Brain microvascular endothelial cell (primary cell): ENCODE data around the gene RSBN1L.

Source experiments
- DNase-seq: peaks from one replicate; pipeline ENCODE4 v3.0.0-alpha.2; 2020
- H3K27ac ChIP-seq: fragments of 250-450 bp; sonication (Bioruptor Pico); 2 replicates; pipeline ENCODE4 v1.5.1; 2020; ENCODE audit warnings: mild to moderate bottlenecking, moderate library complexity
- H3K27me3 ChIP-seq: fragments of 250-450 bp; sonication (Bioruptor Pico); replicated peaks from 2 replicates; pipeline ENCODE4 v1.5.1; 2020; ENCODE audit warnings: mild to moderate bottlenecking
- H3K36me3 ChIP-seq: fragments of 250-450 bp; sonication (Bioruptor Pico); replicated peaks from 2 replicates; pipeline ENCODE4 v1.5.1; 2020; ENCODE audit warnings: mild to moderate bottlenecking
- H3K4me3 ChIP-seq: 2 replicates; pipeline ENCODE4 v1.5.1; 2011; ENCODE audit warnings: low read depth, mild to moderate bottlenecking, control low read depth, low read length, moderate library complexity
- in situ Hi-C: cut with HindIII; loops from 2 replicates; pipeline ENCODE4 v1.10.0; 2017; ENCODE audit warnings: low sequenced_read_pairs, low pct_ligation_motif_present
- TF ChIP-seq, protein P1 (sequence below): IDR thresholded peaks from 2 replicates; pipeline ENCODE4 v1.5.1; 2011; ENCODE audit warnings: low read depth, mild to moderate bottlenecking, moderate library complexity, low read length, control low read depth, inconsistent platforms; ENCODE audit errors: missing control alignments

The RSBN1L gene

GRCh38 chr7:77655356-77655755 is 40.9 kb upstream of the RSBN1L start:
- in situ Hi-C loops = loop anchor here (25.0 kb wide), 1 partner anchor 107 kb away; no protein-coding TSS in a partner anchor
- no peaks in the 10 kb centered on the region for H3K27me3 ChIP-seq
- no peak overlapping the region for H3K27ac ChIP-seq
- peaks cover 30% of the 10 kb centered on the region for H3K36me3 ChIP-seq
- H3K4me3 ChIP-seq = no peak overlapping the region
- DNase-seq = no peak
- TF ChIP-seq, protein P1, sequence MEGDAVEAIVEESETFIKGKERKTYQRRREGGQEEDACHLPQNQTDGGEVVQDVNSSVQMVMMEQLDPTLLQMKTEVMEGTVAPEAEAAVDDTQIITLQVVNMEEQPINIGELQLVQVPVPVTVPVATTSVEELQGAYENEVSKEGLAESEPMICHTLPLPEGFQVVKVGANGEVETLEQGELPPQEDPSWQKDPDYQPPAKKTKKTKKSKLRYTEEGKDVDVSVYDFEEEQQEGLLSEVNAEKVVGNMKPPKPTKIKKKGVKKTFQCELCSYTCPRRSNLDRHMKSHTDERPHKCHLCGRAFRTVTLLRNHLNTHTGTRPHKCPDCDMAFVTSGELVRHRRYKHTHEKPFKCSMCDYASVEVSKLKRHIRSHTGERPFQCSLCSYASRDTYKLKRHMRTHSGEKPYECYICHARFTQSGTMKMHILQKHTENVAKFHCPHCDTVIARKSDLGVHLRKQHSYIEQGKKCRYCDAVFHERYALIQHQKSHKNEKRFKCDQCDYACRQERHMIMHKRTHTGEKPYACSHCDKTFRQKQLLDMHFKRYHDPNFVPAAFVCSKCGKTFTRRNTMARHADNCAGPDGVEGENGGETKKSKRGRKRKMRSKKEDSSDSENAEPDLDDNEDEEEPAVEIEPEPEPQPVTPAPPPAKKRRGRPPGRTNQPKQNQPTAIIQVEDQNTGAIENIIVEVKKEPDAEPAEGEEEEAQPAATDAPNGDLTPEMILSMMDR = no peak

DNA sequence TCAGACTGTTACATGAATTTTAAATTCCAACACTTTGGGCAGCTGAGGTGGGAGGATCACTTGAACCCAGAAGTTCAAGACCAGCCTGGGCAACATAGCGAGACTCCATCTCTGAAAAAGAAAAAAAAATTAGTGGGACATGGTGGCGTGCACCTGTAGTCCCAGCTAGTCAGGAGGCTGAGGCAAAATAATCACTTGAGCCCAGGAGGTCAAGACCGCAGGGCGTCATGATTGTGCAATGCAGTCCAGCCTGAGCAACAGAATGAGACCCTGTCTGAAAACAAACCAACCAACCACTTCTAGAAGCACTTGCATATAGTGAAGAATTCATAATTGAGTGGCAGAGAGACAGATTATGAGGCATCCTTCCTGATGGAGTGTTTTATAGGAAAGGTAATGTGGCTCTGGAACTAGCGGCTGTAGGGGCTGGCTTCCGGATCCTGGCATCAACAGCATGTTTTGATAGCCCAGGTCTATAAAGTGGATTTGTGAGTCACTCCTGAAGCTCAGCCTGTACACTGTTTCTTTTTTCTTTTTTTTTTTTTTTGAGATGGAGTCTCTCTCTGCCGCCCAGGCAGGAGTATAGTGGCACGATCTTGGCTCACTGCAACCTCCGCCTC is 40.3 kb upstream of the RSBN1L start:
- H3K27me3 ChIP-seq = no peaks in the 10 kb centered on the region
- peaks cover 30% of the 10 kb centered on the region for H3K36me3 ChIP-seq
- in situ Hi-C loops = loop anchor here (25.0 kb wide), 1 partner anchor 106 kb away; no protein-coding TSS in a partner anchor
- TF ChIP-seq, protein P1 = no peak
- no peak overlapping the region for H3K4me3 ChIP-seq
- peak; percentile 17 for DNase-seq
- H3K27ac ChIP-seq = no peak overlapping the region

- no peaks in the 10 kb centered on the region for H3K27me3 ChIP-seq
- in situ Hi-C loops = loop anchor here (25.0 kb wide), 1 partner anchor 105 kb away; no protein-coding TSS in a partner anchor
- no peak overlapping the region for H3K27ac ChIP-seq
- DNase-seq = no peak
- H3K36me3 ChIP-seq = peaks cover 34% of the 10 kb centered on the region
- TF ChIP-seq, protein P1 = peak; percentile 32
- H3K4me3 ChIP-seq = no peak overlapping the region
These were observed 38.6 kb upstream of the RSBN1L start for GRCh38 chr7:77657427-77658224.

DNA sequence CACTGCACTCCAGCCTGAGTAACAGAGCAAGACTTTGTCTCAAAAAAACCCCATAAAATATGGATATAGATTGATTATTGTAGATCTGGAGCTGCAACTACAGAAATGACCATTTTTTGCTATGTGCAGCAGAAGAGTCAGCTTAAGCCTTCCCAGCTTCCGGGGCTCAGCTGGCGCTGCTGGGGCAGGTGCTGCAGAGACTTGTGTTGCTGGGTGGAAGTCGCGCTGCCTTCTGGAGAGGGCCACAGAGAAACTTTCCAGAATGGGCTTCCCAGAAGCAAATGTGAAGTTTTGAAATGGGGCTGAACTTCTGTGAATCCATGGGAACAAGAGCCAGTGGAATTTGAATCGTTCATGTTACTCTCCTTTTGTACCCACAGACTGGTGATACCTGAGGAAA is 37.3 kb upstream of the RSBN1L start:
- no peak for DNase-seq
- no peak overlapping the region for H3K27ac ChIP-seq
- no peak overlapping the region for H3K4me3 ChIP-seq
- in situ Hi-C loops = loop anchor here (25.0 kb wide), 1 partner anchor 103 kb away; no protein-coding TSS in a partner anchor
- TF ChIP-seq, protein P1 = no peak
- H3K27me3 ChIP-seq = no peaks in the 10 kb centered on the region
- H3K36me3 ChIP-seq = peaks cover 29% of the 10 kb centered on the region

DNA sequence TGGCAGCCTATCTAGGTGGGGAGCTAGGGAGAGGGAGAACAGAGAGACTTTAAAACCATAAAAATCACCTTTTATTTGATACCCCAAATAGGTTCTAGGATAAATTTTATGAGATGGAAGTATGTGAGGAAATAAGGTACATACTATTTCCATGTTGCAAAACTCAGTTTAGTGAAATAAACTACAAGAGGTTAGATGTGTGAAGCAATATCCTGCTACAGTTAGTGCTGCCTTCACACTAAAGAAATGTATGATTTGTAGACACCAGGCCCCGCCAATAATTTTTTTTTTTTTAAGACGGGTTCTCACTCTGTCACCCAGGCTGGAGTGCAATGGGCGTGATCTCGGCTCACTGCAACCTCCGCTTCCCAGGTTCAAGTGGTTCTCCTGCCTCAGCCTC is 34.4 kb upstream of the RSBN1L start:
- Histone ChIP-seq H3K4me3 (no peak overlapping the region), H3K27ac (no peak overlapping the region), H3K27me3 (no peaks in the 10 kb centered on the region), H3K36me3 (peaks cover 25% of the 10 kb centered on the region)
- in situ Hi-C loops = loop anchor here (25.0 kb wide), 1 partner anchor 100 kb away; no protein-coding TSS in a partner anchor
- TF ChIP-seq, protein P1 = no peak
- DNase-seq = no peak
